Breast epithelium (tissue), 3 donors: ENCODE results near the gene NFIL3.

Experiments
- POLR2A ChIP-seq: fragments of 450-650 bp; IDR thresholded peaks from one replicate; pipeline ENCODE4 v1.6.1; 2016; ENCODE audit warnings: antibody characterized with exemption, mild to moderate bottlenecking, moderate library complexity
- POLR2AphosphoS5 ChIP-seq, 3 donors: sonication (generic); formaldehyde crosslinking; IDR thresholded peaks; one replicate each; pipeline ENCODE4 v1.6.1; 2017; ENCODE audit warnings: antibody characterized with exemption in 3 of 3
- TF ChIP-seq, protein P1 (sequence below), 3 donors: fragments of 450-650 bp; IDR thresholded peaks; one replicate each; pipeline ENCODE4 v1.5.1; 2016 to 2017; ENCODE audit warnings: antibody characterized with exemption in 3 of 3, mild to moderate bottlenecking in 3 of 3, moderate library complexity in 3 of 3

DNA sequence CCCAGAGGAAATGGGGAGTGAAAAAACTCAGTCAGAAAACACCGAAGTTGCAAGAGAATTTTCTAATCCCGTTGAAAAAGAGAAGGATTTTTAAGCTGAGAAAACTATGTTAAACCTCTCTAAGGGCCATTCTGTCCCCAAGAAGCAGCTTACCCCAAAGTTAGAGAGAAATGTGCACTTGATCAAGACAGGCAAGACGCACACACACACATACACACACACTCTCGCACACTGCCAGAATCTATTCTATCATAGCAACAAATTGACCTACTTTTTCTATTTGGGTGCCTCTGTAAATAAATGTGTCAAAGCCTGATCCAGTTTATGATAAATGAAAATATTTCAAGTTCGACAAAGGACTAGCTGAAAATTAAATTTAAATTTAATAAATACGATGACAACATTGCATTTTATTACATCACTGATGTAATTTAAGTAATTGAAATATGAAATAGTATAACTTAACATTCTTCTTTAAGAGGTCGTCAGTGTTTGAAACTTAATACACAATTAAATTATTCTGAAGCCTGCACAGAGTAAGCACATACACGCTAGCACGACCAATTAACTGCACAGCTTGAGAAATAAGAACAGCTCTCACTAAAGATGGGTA lies 5.9 kb downstream of the NFIL3 start:
- TF ChIP-seq, protein P1, sequence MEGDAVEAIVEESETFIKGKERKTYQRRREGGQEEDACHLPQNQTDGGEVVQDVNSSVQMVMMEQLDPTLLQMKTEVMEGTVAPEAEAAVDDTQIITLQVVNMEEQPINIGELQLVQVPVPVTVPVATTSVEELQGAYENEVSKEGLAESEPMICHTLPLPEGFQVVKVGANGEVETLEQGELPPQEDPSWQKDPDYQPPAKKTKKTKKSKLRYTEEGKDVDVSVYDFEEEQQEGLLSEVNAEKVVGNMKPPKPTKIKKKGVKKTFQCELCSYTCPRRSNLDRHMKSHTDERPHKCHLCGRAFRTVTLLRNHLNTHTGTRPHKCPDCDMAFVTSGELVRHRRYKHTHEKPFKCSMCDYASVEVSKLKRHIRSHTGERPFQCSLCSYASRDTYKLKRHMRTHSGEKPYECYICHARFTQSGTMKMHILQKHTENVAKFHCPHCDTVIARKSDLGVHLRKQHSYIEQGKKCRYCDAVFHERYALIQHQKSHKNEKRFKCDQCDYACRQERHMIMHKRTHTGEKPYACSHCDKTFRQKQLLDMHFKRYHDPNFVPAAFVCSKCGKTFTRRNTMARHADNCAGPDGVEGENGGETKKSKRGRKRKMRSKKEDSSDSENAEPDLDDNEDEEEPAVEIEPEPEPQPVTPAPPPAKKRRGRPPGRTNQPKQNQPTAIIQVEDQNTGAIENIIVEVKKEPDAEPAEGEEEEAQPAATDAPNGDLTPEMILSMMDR (IDR thresholded peaks at IDR 0.05): no peak
- no peak for TF ChIP-seq POLR2A
- no peak for TF ChIP-seq POLR2AphosphoS5 (IDR thresholded peaks at IDR 0.05)
